ENCODE results near the gene APLF. TPM values are rescaled to one million over a fixed set of nuclear protein-coding genes. Genes with fewer than 3 reads are reported as not detected.
"Not testable (repeated sequence)": the region's sequence is repeated elsewhere in the genome, so short reads cannot be mapped to it uniquely, and the experiment has no call there.

APLF gene
- total RNA-seq, 4 donors from 2014 or later: 11.3 to 25.9 (median 17.1) TPM

DNA sequence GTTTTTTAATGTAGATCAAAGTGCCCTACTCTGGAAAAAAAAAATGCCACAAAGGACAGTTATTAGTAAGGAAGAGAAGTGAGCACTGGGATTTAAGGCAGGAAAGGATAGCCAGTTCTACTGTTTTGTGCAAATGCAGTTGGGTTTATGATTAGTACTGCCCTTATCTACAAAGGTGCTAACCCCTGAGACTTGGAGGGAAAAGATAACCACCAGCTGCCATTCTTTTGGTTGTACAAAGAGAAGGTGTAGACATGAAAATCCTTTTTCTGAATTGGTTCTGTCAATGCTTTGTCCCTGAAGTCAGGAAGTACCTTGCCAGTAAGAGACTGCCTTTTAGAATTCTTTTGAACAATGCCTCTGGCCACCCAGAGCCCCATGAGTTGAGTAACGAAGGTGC is 11.3 kb downstream of the APLF start:
- intact Hi-C loops (cut with DNase I; ENCODE audit: low total_unique reads): no loop called here
- no peak overlapping the region for H3K27ac ChIP-seq
- DNase-seq: no peak
- H3K9me3 ChIP-seq: no peaks in the 10 kb centered on the region
- no peaks in the 10 kb centered on the region for H3K36me3 ChIP-seq
- no peak for TF ChIP-seq CTCF (IDR thresholded peaks at IDR 0.05)
- TF ChIP-seq POLR2A (IDR thresholded peaks at IDR 0.05): no peak
- H3K4me3 ChIP-seq: no peak overlapping the region
- no peaks in the 10 kb centered on the region for H3K4me1 ChIP-seq
- no peaks in the 10 kb centered on the region for H3K27me3 ChIP-seq

DNA sequence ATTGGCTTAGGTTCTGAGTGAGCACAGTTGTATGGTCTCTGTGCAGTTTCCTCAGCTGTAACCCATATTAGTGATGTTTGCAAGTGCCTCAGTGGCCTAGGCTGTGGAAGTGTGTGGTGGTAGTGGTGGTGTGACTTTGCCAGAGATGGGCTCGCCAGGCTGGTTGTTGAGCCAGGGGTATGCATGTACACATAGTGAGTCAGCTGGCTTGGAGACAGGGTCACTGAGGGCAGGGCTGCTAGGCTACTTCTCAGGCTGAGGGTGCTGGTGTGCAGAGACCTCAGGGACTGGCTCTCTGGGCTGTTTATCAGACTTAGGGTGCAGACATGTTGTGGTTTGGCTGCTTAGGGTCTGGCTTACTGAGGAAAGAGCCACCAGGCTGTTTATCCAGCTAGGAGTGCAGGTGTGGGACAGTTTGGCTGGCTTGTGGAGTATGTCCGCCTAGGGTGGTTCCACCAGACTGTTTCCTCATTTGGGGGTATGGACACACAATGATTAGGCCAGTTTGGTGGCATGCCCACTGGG is 15.0 kb downstream of the APLF start:
- Histone ChIP-seq H3K36me3 (no peaks in the 10 kb centered on the region), H3K9me3 (no peaks in the 10 kb centered on the region)

DNA sequence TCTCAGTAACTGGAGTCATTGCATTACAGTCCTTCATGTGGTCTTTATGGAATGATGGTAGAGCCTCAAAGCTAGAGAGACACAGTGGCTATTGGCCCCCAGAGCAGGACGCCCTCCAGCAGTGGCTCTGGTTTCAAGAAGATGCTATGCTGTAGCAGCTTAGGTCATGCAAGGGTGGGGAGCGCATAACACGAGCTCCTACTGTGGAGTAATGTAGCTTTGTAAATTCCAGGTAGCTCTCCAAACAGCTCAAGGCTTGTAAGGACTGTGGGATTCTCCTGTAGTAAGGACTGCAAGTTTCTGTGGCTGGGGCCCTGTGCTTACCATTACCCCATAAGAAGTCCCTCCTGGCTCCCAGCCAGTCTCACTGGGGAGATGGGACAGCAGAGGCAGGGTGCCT is 15.6 kb downstream of the APLF start:
- Histone ChIP-seq H3K4me3 (no peak overlapping the region), H3K27ac (no peak overlapping the region), H3K4me1 (no peaks in the 10 kb centered on the region), H3K27me3 (no peaks in the 10 kb centered on the region), H3K36me3 (no peaks in the 10 kb centered on the region), H3K9me3 (no peaks in the 10 kb centered on the region)
- DNase-seq: no peak
- no peak for TF ChIP-seq CTCF (IDR thresholded peaks at IDR 0.05)
- TF ChIP-seq POLR2A (IDR thresholded peaks at IDR 0.05): no peak
- intact Hi-C loops (cut with DNase I; ENCODE audit: low total_unique reads): no loop called here

More for the DNA sequence above, 15.0 kb downstream of the APLF start:
- no peak for DNase-seq
- H3K27ac ChIP-seq: no peak overlapping the region
- TF ChIP-seq CTCF (IDR thresholded peaks at IDR 0.05) (no peak), POLR2A (IDR thresholded peaks at IDR 0.05) (no peak)
- no peaks in the 10 kb centered on the region for H3K4me1 ChIP-seq
- intact Hi-C loops (cut with DNase I; ENCODE audit: low total_unique reads): no loop called here
- H3K27me3 ChIP-seq: no peaks in the 10 kb centered on the region
- H3K4me3 ChIP-seq: no peak overlapping the region

DNA sequence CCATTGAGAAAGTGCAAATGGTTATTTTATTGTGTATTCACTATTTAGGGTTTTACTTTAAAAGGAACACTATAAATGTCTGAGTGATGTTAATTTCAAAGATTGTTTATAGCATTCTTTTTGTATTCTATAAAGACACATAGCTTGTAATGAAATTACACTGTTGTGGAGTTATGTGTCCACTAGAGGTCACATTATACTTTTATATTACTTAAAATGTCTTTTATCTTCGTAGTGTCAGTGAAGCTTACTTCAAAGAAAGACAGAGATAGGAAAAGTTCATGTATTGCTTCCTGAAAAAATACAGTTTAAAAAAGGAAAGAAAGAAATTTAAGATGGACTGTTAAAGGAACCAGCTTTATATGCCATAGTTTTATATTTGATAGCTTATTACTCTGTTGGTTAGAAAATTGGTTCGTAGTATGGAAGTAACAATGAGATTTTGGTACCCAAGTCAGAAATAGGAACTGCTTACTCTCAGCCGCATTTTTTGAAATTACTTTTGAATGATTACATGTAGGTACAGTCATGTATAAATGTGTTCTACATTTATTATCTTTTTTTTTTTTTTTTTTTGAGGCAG is 20.5 kb downstream of the APLF start:
- no peak for DNase-seq
- no peak overlapping the region for H3K4me3 ChIP-seq
- H3K36me3 ChIP-seq: no peaks in the 10 kb centered on the region
- H3K27me3 ChIP-seq: no peaks in the 10 kb centered on the region
- TF ChIP-seq POLR2A (IDR thresholded peaks at IDR 0.05): no peak
- peak; percentile 22 to 42 (median 30) for TF ChIP-seq CTCF (IDR thresholded peaks at IDR 0.05)
- no peaks in the 10 kb centered on the region for H3K9me3 ChIP-seq
- intact Hi-C loops (cut with DNase I; ENCODE audit: low total_unique reads): no loop called here
- no peaks in the 10 kb centered on the region for H3K4me1 ChIP-seq
- no peak overlapping the region for H3K27ac ChIP-seq

DNA sequence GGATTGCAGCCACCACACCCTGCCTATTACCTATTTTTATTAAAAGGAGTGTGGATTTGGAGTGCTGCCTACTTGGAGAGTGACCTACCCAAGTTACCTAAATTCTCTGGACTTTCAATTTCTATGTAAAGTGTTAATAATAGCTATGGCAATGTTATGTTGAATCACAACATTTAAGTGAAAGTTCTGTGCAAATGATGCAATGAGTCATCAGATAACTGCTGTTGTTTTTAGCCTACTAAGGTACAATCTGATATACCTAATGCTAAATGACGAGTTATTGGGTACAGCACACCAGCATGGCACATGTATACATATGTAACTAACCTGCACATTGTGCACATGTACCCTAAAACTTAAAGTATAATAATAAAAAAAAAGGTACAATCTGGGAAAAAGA is 21.2 kb downstream of the APLF start:
- H3K36me3 ChIP-seq; intact Hi-C loops (cut with DNase I; ENCODE audit: low total_unique reads); H3K4me1 ChIP-seq; H3K9me3 ChIP-seq; H3K27ac ChIP-seq; H3K27me3 ChIP-seq; DNase-seq; H3K4me3 ChIP-seq: not testable (repeated sequence)

DNA sequence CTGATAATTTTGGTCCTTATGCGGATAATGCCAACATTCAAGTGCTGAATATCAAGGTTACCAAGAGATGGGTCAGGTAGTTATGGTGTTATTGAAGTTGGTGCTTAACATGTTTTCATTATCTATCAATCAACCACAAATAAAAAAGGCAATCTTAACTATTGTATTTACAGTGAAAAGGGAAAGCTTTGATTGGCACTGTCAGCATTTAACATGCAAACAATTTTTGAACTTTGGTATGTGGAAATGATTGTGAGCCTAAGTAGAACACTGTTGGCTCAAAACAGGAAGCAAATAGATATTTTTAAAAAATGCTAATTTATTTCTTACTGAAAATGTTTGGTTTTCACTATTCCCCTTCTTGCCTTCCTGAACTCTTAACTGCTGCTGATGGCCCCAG is 21.9 kb downstream of the APLF start:
- TF ChIP-seq POLR2A (IDR thresholded peaks at IDR 0.05) (no peak), CTCF (IDR thresholded peaks at IDR 0.05) (no peak)
- Histone ChIP-seq H3K36me3 (no peaks in the 10 kb centered on the region), H3K9me3 (no peaks in the 10 kb centered on the region), H3K27ac (no peak overlapping the region), H3K4me1 (no peaks in the 10 kb centered on the region), H3K4me3 (no peak overlapping the region), H3K27me3 (no peaks in the 10 kb centered on the region)
- intact Hi-C loops (cut with DNase I; ENCODE audit: low total_unique reads): no loop called here
- no peak for DNase-seq
